SU-DHL-6 (cell line): Measurements from ENCODE around the gene SEC61A2.
A peak's percentile ranks its signal among the peaks of the same experiment; 100 is the strongest.

Experiments used
- H2AFZ ChIP-seq: fragments of 200-600 bp; sonication (generic); 2 replicates; pipeline ENCODE4 v1.6.1; 2014; ENCODE audit warnings: low read depth, mild to moderate bottlenecking, moderate library complexity, mixed read lengths, antibody characterized with exemption, low read length; ENCODE audit not compliant: severe bottlenecking
- H3F3A ChIP-seq: fragments of 200-600 bp; shearing (Covaris generic); 2 replicates; pipeline ENCODE4 v1.6.0; 2016; ENCODE audit warnings: antibody characterized with exemption, mild to moderate bottlenecking; ENCODE audit not compliant: insufficient read depth
- H3K27ac ChIP-seq: fragments of 200-600 bp; sonication (generic); 2 replicates; pipeline ENCODE4 v1.5.1; 2016; ENCODE audit warnings: low read depth, mild to moderate bottlenecking, low read length, moderate library complexity, mixed read lengths
- H3K27me3 ChIP-seq: fragments of 200-600 bp; sonication (generic), shearing (Covaris generic); 2 replicates; pipeline ENCODE4 v1.6.0; 2014; ENCODE audit warnings: mild to moderate bottlenecking, low read length
- H3K36me3 ChIP-seq: fragments of 200-600 bp; sonication (generic); 2 replicates; pipeline ENCODE4 v1.6.1; 2014; ENCODE audit warnings: mild to moderate bottlenecking, low read length, mixed read lengths
- H3K4me2 ChIP-seq: fragments of 300-600, 200-600 bp; shearing (Covaris generic), sonication (generic); 2 replicates; pipeline ENCODE4 v1.6.0; 2014; ENCODE audit warnings: low read length, low read depth, mild to moderate bottlenecking; ENCODE audit not compliant: poor library complexity, severe bottlenecking
- H3K4me3 ChIP-seq: fragments of 200-600 bp; sonication (generic); 2 replicates; pipeline ENCODE4 v1.5.1; 2014; ENCODE audit warnings: antibody characterized with exemption, low read length, mild to moderate bottlenecking, mixed read lengths; ENCODE audit not compliant: insufficient read depth, poor library complexity, severe bottlenecking
- H3K79me2 ChIP-seq: fragments of 200-600 bp; sonication (generic); 2 replicates; pipeline ENCODE4 v1.6.1; 2014; ENCODE audit warnings: mild to moderate bottlenecking, low read length, moderate library complexity; ENCODE audit not compliant: insufficient read depth
- H3K9ac ChIP-seq: fragments of 200-600 bp; sonication (generic); 2 replicates; pipeline ENCODE4 v1.7.0; 2014; ENCODE audit warnings: mild to moderate bottlenecking, low read length
- H3K9me2 ChIP-seq: fragments of 200-600 bp; sonication (generic); replicated peaks from 2 replicates; pipeline ENCODE4 v1.6.1; 2014; ENCODE audit warnings: low read length; ENCODE audit not compliant: insufficient read depth
- H3K9me3 ChIP-seq: fragments of 200-600 bp; sonication (generic); 2 replicates; pipeline ENCODE4 v1.6.1; 2014; ENCODE audit warnings: low read length, mixed read lengths; ENCODE audit not compliant: insufficient read depth
- H4K20me1 ChIP-seq: fragments of 200-600 bp; sonication (generic); 2 replicates; pipeline ENCODE4 v1.6.1; 2014; ENCODE audit warnings: low read depth, mild to moderate bottlenecking, antibody characterized with exemption, low read length, moderate library complexity, mixed read lengths
- CTCF ChIP-seq: fragments of 200-600 bp; sonication (generic); IDR thresholded peaks from one replicate; pipeline ENCODE4 v1.5.1; 2017; ENCODE audit warnings: antibody characterized with exemption, mild to moderate bottlenecking, low read length, moderate library complexity; ENCODE audit not compliant: insufficient read depth, poor library complexity, severe bottlenecking
- EZH2phosphoT487 ChIP-seq: fragments of 200-600 bp; sonication (generic), shearing (Covaris generic); conservative IDR thresholded peaks from 2 replicates; pipeline ENCODE4 v1.6.1; 2018; ENCODE audit warnings: mild to moderate bottlenecking, antibody characterized with exemption, low read length, moderate library complexity, mixed read lengths

Gene SEC61A2

GRCh38 chr10:12194752-12195271 lies 65.3 kb downstream of the SEC61A2 start:
- Histone ChIP-seq H3K27me3 (no peaks in the 10 kb centered on the region), H2AFZ (no peak overlapping the region), H3K9me3 (no peaks in the 10 kb centered on the region), H3K9ac (peak overlapping the region; percentile 94), H3K9me2 (no peaks in the 10 kb centered on the region), H3K79me2 (peaks cover 95% of the 10 kb centered on the region), H3K36me3 (peaks cover 9% of the 10 kb centered on the region), H4K20me1 (0 out of 2 replicates have a peak, but pooled peaks cover 6% of the 10 kb centered on the region), H3K27ac (peak overlapping the region; percentile 88), H3K4me3 (peak overlapping the region; percentile 88), H3F3A (peaks cover 8% of the 10 kb centered on the region; the same call in 1 of the 2 replicates), H3K4me2 (peak overlapping the region; percentile 95)
- no peak for TF ChIP-seq EZH2phosphoT487
- TF ChIP-seq CTCF: no peak

- Histone ChIP-seq H2AFZ (peak overlapping the region; percentile 96), H3K4me2 (peak overlapping the region; percentile 95), H3F3A (peaks cover 8% of the 10 kb centered on the region; the same call in 1 of the 2 replicates), H3K27ac (peak overlapping the region; percentile 88), H3K9me2 (no peaks in the 10 kb centered on the region), H4K20me1 (0 out of 2 replicates have a peak, but pooled peaks cover 6% of the 10 kb centered on the region), H3K79me2 (peaks cover 93% of the 10 kb centered on the region), H3K4me3 (peak overlapping the region; percentile 88), H3K27me3 (no peaks in the 10 kb centered on the region), H3K36me3 (peaks cover 9% of the 10 kb centered on the region), H3K9me3 (no peaks in the 10 kb centered on the region), H3K9ac (peak overlapping the region; percentile 94)
- TF ChIP-seq EZH2phosphoT487 (no peak), CTCF (no peak)
Measured at GRCh38 chr10:12195281-12195602, 65.8 kb downstream of the SEC61A2 start.

GRCh38 chr10:12195603-12196506 lies 66.4 kb downstream of the SEC61A2 start, which contains the start of the genes CDC123 and NUDT5:
TSS of gene CDC123 (plus strand) at chr10:12196188. CDS start at chr10:12196246, 58 bp downstream.
TSS of gene NUDT5 (minus strand) at chr10:12195891. CDS start at chr10:12186291, 9,600 bp downstream.
- H3K9me3 ChIP-seq: no peaks in the 10 kb centered on the region
- H3K4me3 ChIP-seq: peak within 1 kb of the TSS; percentile 88
- peaks cover 8% of the 10 kb centered on the region; the same call in 1 of the 2 replicates for H3F3A ChIP-seq
- H3K27ac ChIP-seq: peak within 1 kb of the TSS; percentile 88
- peak within 1 kb of the TSS; percentile 95 for H3K4me2 ChIP-seq
- H3K36me3 ChIP-seq: peaks cover 9% of the 10 kb centered on the region
- 0 out of 2 replicates have a peak, but pooled peaks cover 6% of the 10 kb centered on the region for H4K20me1 ChIP-seq
- TF ChIP-seq CTCF: no peak
- TF ChIP-seq EZH2phosphoT487: no peak
- no peaks in the 10 kb centered on the region for H3K27me3 ChIP-seq
- peak within 1 kb of the TSS; percentile 94 for H3K9ac ChIP-seq
- H3K9me2 ChIP-seq: no peaks in the 10 kb centered on the region
- peaks cover 93% of the 10 kb centered on the region for H3K79me2 ChIP-seq
- peak within 1 kb of the TSS; percentile 96 for H2AFZ ChIP-seq
